D341Med (cell line): ENCODE measurements around the gene EPB41L3.
A peak's percentile ranks its signal among the peaks of the same experiment; 100 is the strongest.
"Not testable (repeated sequence)": the region's sequence is repeated elsewhere in the genome, so short reads cannot be mapped to it uniquely, and the experiment has no call there.

ENCODE experiments used
- DNase-seq: peaks from one replicate; pipeline ENCODE4 v3.0.0; 2012; ENCODE audit warnings: low spot score

Gene EPB41L3

DNA sequence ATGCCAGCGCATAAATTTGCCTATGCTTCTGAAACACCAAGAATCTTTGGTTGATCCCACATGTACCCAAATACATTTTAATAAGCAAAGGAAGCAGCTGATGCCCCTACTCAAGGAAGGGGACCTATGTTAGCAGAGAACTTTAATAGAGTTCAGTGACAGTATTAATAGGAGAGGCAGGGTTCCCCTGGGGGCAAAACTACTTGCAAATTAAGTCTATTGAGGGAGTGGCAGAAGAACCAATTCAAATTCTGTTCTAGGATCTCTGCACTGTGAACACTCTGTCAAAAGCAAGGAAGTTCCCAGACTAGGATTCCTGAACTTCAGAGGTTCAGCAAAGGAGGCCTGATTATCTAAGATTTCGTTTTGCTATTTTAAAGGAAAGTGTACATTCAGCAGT, 47.5 kb downstream of the EPB41L3 start:
- no peak for DNase-seq

DNA sequence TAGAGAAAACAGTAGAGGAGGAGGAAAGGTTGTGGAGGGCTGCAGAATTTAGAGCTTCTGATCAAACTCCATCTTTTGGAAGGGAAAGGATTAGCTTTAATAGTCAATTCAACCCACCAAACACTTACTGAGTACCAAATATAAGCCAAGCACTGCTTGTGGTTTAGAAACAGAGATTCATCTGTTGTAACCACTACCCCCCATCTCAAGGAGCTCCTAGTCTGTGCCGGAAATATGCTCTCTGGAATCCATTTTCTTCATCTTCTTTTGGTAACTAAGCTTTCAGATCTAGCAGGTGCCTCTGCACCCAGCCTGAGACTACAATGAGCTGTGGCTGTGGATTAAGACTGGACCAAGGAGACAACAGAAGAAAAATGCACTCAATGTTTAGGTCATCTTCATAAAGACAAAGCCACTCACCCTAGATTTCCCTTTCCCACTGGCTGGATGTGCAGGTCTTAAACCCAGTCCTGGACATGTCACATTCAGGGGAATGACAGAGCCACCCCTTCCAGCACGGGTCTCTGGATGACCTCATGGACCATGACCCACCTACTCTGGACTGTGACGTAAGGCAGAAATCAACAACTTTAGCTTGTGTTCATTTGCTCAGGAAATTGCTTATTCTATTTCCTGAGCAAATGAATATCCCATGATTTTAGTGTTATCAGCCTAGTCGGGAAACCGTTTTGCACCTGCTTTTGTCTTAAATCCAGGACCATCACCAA, 52.9 kb downstream of the EPB41L3 start:
- DNase-seq, result no peak

DNA sequence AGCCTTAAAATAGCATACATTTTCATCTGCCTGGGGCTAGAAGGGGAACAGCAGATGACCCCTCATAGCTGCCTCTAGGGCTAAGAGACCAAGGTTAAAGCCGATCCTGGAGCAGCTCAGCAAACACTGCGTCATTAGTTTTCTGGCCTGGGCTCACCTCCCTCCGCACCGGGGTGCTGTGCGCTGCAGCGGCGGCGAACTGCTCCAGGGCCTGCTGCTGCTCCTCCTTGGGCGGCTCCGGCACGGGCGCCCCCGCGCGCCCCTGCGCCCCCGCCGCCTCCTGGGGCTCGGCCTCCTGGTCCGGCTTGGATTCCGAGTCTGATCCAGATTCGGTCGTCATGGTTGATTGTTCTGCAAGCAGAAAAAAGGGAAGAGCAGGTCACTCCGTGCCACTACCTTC, 55.0 kb downstream of the EPB41L3 start:
- no peak for DNase-seq

DNA sequence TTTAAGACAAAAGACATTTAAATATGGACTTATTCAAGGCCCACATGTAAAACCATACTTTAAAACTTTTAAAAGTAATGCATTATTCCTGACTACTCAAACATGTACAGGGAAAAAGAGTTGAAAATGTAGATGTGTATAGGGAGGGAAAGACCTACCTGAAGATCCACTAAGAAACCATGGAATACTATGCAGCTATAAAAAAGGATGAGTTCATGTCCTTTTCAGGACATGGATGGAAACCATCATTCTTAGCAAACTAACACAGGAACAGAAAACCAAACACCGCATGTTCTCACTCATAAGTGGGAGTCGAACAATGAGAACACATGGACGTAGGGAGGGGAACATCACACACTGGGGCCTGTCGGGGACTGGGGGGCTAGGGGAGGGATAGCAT, 55.8 kb downstream of the EPB41L3 start:
- not testable (repeated sequence) for DNase-seq

DNA sequence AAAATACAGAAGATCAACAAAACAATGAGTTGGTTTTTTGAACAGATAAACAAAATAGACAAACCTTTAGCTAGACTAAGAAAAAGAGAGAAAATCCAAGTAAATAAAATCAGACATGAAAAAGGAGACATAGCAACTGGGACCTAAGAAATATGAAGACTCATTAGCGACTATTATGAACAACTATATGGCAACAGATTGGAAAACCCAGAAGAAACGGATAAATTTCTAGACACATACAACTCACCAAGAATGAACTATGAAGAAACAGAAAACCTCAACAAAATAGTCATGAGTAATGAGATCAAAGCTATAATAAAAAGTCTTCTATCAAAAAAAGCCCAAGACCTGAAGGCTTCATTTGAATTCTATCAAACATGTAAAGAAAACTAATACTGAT, 59.3 kb downstream of the EPB41L3 start:
- no peak for DNase-seq

DNA sequence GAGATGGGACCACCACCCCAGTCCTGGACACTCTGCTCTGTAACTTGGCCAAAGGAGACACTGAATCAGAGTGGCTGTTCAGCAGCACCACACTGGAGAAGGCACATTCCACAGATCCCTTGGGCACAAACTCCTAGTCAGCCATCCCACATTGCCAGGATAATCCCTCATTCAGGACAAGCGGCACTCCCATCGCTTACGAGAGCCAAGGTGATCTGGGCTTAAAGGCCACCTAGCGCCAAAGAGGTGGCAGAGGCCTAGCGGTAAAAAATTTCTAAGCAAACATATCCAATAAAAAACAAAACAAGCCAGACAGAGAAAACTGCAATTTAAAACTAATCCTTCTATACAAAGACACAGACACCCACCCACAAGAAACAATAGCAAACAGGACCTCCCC, 62.2 kb downstream of the EPB41L3 start:
- DNase-seq, result no peak

DNA sequence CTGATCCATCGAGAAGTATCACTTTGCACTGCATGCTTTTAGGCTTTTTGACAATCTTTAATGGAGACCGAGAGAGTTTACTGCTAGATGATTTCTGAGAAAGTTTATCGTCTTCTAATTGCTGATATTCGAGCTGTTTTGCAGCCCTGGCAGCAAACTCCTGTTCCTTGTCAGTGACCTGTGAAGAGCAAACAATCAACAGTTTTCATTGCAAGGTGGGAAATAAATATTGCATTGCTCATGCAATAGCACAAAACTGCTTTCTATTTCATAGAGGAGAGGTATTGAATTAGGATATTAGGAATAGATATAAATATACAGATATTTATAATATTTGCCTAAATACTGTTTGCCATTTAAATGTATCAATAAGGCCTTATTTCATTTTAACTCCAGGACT, 65.5 kb downstream of the EPB41L3 start:
- no peak for DNase-seq

DNA sequence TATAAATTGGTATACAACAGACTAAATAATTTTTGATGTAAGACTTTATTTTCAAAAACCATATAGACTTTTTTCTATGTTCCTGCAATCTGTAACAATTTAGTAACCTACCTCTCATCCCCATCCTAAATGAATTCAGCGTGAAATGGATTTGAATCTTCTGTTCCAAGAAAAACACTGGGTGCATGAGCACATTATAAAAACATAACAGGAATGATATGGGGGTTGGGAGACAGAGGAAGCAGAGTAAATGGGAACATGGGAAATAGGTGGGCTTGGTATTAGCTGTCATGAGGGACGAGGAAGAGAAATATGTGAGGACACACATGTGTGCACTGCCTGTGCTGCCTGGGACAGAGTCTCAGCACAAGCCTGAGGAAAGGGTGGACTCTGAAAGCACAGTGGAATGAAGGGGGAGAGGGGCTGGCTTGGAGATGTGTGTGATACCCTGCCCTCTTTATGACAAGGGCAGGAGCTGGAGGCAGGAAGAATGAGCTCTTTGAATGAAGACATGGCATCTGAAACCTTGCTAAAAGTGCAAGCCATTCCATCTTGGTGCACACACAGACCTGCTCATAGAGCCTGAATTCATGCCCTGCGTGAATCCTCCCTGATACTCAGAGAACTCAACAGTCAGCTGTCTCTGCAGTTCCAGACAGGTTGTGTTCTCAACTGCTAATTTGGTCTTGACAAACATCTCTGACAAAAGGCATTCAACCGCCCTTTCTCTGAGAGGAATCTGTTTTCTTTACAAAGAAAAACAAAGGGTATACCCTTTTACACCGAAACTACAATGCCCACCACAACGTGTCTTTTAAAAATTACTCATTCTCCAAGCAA, 66.6 kb downstream of the EPB41L3 start:
- no peak for DNase-seq

DNA sequence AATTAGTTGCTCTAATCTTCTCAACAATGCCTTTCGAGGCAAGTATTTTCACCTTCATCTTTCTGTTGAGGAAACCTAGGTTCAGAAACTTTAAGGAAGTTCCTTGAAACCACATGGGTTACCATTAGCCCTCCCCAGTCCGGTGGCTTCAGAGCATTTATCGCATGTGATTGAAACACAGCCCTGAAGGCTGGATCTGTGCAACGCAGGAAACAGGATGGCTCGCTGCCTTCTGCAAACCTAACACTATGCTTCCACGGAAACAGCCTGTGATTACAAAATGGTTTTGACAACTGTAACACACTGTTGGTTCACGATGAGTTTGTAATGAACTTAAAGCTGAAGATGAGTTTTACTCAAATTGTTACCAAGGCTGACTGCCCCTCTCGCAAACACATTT, 68.5 kb downstream of the EPB41L3 start:
- DNase-seq, result no peak

DNA sequence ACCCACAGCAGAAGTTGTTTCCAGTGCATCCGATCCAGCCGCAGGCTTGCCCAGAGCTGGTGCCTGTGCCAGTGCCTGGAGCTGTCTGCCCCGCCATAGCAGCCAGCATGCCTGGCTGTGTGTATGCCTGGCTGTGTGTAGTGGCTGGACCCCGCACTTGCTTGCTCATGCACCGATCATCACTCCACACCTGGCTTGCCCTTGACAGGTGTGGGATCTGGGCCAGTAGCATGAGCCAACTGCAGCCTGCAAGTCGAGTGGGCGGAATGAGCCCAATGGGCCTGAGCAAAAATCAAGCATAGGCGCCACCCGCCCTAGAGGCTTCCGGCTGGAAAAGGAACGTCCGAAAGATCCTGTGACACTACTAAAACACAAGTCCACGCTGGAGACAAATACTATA, 74.5 kb downstream of the EPB41L3 start:
- no peak for DNase-seq

DNA sequence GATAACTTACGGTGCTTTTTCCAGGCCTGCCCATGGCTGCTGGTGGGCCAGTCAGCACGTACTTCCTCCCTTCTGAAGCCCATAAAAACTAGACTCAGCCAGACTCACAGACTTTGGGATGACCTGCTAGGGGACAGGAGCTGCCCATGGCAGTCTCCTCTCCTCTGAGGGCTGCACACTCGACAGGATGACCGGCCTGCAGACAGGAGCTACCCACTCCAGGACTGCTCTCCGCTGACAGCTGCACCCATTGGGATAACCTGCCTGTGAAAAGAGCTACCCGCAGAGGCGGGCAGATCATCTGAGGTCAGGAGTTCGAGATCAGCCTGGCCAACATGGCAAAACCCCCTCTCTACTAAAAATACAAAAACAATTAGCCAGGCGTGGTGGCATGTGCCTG, 75.4 kb downstream of the EPB41L3 start:
- no peak for DNase-seq

DNA sequence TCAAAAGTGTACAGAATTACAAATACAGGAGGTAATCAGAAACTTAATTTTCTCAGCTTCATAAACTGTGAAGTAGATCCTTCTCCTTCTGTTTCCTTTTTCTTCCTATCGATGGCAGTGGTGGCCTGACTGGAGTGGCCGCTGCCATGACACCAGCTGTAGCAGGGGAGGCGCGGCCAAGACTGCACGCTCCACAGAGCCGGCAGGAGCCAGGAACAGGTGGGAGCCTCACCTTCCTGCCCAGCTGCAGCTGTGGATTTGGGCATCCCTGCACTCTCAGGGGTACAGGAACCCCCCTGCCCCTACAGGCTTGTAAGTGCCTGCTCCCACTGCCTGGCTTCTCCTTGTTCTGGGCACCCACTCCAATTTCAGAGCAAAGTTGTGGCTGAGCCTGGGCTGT, 76.1 kb downstream of the EPB41L3 start:
- DNase-seq, result no peak

DNA sequence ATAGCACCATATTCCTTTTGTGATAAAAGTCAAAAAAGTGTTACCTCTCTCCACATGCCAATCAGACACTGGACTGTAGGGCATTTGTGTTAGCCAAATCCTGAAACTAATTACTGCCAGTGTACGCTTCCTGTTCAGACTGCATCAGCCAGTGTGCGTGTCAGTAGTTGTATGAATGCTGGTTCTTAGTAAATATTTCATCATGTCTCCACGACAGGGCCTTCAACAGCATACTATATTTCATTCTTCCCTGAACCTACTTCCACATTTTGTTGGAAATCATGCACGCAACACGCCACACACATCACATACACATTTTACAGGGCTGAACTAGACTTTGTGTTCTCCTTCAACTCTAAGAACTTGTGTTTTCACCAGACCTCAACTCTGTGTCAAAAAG, 77.5 kb downstream of the EPB41L3 start:
- no peak for DNase-seq

DNA sequence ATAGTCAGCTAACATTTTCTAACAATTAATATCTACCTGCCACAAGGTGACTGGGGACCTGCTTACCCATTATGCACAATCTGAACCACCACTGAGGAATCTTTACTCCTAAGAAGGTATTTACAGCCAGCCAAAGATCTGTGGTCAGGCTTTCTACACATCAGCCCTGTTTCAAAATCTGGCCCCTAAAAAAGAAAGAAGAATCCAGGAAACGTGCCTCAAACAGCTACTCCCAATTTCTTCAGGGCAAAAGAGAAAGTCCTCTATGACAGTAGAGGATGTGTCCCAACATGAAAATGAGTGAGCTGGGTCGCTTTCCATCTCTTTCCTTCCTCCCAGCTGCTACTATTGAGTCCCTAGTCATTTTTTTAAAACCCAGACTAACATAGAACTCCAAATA, 79.5 kb downstream of the EPB41L3 start:
- DNase-seq, result no peak

DNA sequence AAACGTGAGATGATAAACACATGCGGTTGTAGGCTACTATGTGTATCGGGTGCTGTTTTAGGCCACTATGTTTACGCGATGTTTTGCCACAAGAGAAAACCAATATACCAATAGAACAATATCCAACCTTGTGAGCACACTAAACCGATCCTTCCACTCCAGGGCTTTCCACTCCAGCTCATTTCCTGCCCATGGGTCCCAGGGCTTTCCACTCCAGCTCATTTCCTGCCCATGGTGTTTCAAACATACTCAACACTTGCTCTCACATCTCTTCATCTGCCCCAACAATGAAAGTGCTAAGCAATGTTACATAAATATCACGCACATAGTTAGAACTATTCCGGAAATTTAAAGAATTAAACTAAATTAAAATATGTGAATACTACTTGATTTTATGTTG, 80.0 kb downstream of the EPB41L3 start:
- no peak for DNase-seq

DNA sequence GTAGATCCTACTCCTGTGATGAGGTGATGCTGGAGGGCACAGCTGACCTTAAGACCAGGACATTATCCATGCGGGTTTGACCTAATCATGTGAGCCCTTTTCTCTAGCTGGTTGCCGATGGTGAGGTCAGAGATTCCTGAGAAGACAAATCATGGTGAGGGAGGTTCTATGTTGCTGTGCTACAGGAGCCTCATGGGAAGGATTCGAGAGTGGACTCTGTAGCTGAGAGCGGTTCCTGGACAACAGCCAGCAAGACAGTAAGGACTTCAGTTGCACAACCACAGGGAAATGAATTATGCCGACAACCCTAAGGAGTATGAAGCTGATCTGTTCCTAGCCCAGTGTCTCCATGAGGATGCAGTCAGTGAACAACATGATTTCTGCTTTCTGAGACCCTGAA, 80.4 kb downstream of the EPB41L3 start:
- no peak for DNase-seq

DNA sequence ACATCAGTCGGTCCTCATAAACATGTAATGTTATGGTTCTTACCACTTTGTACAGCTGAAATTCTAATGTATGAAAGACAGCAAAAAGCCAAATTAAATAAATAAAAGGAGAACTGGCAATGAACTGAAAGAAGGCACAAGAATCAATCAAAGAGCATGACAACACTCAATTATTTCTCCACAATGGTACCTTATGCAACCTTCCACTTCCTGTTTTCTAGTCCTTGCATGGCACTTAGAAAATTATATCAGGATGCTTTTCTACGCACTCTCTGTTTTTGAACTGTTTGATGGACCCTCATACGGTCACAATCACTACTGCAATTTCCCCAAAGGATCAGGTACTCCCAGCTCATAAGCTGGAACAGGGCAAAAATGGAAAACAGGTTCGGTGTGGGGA, 81.6 kb downstream of the EPB41L3 start:
- no peak for DNase-seq

DNA sequence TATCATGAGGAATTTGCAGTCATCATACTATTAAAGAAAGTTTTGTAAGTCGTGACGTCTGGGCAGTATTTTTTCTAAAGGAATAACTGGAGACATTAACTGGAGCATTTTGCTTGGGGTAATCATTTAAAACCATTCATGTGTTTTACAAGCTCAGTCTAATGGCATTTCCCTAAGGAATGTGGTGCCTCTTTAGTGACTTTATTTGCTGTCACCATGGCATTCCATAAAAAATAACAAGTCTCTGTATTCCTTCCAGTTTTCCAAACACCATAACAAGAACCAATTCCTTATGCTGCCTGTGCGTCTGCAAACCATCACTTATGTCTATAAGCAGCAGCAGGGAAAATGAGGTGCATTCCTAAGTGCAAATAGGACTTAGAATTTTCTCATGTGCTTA, 82.8 kb downstream of the EPB41L3 start:
- no peak for DNase-seq

DNA sequence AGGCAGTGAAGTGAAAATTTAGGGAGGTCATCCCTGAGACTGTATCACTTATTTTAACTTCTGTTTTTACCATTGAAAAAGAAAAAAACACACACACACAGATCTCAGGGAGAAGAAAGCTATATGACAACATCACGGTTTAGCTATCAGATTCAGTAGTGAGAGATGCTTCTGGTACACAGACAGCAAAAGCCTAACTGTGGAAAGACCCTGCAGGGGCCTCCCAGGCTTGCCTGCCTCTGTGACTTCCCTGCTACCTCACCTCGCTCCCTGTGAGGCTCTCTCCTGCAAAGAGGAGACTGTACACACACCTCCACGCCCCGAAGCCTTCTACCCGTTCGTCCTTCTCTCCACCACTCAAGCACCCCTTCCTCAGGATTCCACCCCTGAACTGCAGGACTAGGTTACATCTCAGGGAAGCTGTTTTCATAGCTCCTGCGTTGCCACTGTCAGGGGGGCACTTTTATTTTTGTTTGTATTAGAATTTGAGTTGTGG, 86.3 kb downstream of the EPB41L3 start:
- DNase-seq, result peak; percentile 37

DNA sequence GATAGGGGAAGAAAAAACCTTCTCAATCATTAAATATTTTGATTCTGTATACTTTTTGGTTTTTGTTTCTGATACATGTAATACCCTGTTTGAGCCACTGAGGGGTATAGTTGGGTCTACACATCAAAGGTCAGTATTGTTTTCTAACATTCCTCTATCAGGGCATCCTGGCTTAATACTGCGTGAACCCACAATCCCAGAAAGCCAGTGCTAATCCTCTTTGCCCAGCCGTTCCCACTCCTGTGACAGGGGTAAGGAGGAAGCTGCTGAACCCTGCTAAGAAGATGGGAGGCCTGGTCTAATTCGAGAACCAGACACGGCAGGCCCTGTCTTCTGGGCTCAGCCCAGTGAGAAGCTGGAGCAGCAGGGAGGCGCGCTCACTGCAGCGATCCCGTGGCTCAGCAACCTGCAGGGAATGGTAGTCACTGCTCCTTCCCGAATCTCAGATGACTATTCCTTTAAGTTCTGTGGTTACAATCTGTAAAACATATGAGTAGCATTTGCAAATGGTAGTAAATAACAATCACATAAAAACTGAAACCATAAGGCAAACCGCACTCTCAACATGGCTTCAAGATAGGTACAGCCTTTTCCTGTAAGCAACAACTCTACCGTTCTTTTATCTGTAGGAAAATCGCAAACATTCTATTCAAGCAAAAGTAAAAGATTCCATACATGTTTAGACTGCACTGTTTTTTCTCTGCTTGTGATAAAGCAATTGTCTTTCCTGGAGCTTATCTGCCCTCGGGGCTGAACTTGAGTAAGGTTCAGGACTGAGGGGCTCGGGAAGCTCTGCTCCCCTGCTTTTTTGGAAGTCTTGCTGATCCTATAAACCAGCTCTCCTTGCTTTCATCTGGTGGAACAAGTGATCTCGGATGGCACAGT, 87.0 kb downstream of the EPB41L3 start:
- DNase-seq, result peak; percentile 83

DNA sequence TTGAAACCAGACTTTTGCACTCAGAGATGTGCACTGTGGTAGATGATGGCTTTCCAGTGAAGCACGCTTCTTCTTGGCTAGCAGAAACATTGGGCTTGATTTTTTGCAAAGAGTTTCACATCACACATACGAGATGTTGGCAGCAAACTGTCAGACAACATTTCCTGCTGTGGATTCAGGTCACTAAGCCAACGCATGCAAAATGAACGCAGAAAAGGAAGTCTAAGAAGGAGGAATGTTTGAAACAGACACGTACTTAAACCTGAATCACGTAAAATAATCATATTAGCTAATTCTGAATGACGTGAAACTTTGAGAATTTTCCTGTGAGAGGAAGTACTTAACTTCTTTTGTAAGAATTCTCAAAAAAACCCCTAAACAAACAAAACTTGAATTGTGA, 88.1 kb downstream of the EPB41L3 start:
- DNase-seq, result no peak

DNA sequence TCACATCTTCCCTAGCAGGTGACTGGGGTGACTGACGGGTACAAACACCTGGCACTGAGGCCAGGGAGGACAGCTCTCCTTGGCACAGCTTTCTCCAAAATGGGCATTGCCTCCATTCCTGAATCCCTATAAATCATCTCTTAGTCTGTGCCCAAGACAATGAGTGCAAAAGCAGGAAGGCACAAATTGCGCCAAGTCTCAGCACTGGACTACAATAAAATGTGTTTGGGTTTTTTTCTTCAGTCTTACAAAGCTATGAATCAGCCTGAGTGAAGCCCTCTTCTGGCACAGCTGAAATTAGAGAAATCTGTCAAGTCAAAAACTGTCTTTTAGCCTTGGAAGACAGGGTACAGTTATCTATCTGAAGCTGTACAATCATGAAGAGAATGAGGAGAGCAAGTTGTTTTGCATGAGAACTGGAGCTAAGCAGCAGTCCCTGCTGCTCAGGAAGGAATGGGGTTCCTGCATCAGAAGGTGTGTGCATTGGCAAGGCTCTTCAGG, 90.8 kb downstream of the EPB41L3 start:
- no peak for DNase-seq
